ENCODE measurements around the gene MYD88.

The MYD88 gene

GRCh38 chr3:38138349-38139190 is at the start of gene MYD88:
MYD88 (plus strand) TSS chr3:38138661; CDS start chr3:38138701, 40 bp downstream.
- DNase-seq: peak; percentile 82 to 86

GRCh38 chr3:38089163-38089562 is 49.3 kb upstream of the MYD88 start:
- DNase-seq: no peak

- DNase-seq: no peak
These were observed 48.0 kb upstream of the MYD88 start for GRCh38 chr3:38090453-38090852.

GRCh38 chr3:38094999-38095398 is 43.5 kb upstream of the MYD88 start:
- DNase-seq: no peak

GRCh38 chr3:38095669-38096483 is 42.6 kb upstream of the MYD88 start:
- DNase-seq: no peak

GRCh38 chr3:38097446-38098375 is 40.8 kb upstream of the MYD88 start:
- DNase-seq: no peak

- DNase-seq: no peak
These were observed 40.1 kb upstream of the MYD88 start for GRCh38 chr3:38098376-38098723.

- DNase-seq: no peak
These were observed 38.9 kb upstream of the MYD88 start for GRCh38 chr3:38099518-38099917.

- DNase-seq: no peak
These were observed 38.0 kb upstream of the MYD88 start for GRCh38 chr3:38100498-38100897.

- no peak for DNase-seq
These were observed 36.5 kb upstream of the MYD88 start for GRCh38 chr3:38101811-38102443.

GRCh38 chr3:38102444-38102814 is 36.0 kb upstream of the MYD88 start:
- DNase-seq: no peak

GRCh38 chr3:38105525-38105924 is 32.9 kb upstream of the MYD88 start:
- no peak for DNase-seq

- no peak for DNase-seq
These were observed 30.4 kb upstream of the MYD88 start for GRCh38 chr3:38107911-38108648.

GRCh38 chr3:38108649-38109579 is 29.5 kb upstream of the MYD88 start:
- DNase-seq: no peak

GRCh38 chr3:38109580-38110313 is 28.7 kb upstream of the MYD88 start:
- no peak for DNase-seq

GRCh38 chr3:38110314-38111050 is 28.0 kb upstream of the MYD88 start:
- no peak for DNase-seq

- DNase-seq: no peak
These were observed 27.3 kb upstream of the MYD88 start for GRCh38 chr3:38111201-38111600.

- no peak for DNase-seq
These were observed 26.6 kb upstream of the MYD88 start for GRCh38 chr3:38111696-38112377.

- no peak for DNase-seq
These were observed 26.1 kb upstream of the MYD88 start for GRCh38 chr3:38112378-38112761.
